GM21528 (cell line): Measurements from ENCODE around the gene LPAR3.
"Not testable (repeated sequence)": the region's sequence is repeated elsewhere in the genome, so short reads cannot be mapped to it uniquely, and the experiment has no call there.

ENCODE experiments used
- ATAC-seq: cut with Tn5 transposase; IDR thresholded peaks from one replicate; pipeline ENCODE4 v1.9.1; 2021; ENCODE audit warnings: mild to moderate bottlenecking, moderate library complexity; ENCODE audit not compliant: unreplicated experiment, low FRiP score

The LPAR3 gene

GRCh38 chr1:84907095-84907827 lies 14.3 kb upstream of the LPAR3 start:
- ATAC-seq: no peak

- not testable (repeated sequence) for ATAC-seq
These were observed 9.7 kb upstream of the LPAR3 start for GRCh38 chr1:84902727-84903126.

GRCh38 chr1:84899969-84900368 lies 7.0 kb upstream of the LPAR3 start:
- ATAC-seq: no peak

GRCh38 chr1:84896279-84896678 lies 3.3 kb upstream of the LPAR3 start:
- ATAC-seq: no peak

GRCh38 chr1:84890566-84890965 lies 2.4 kb downstream of the LPAR3 start:
- ATAC-seq: no peak

- no peak for ATAC-seq
These were observed 3.6 kb downstream of the LPAR3 start for GRCh38 chr1:84889437-84889836.

GRCh38 chr1:84888753-84889152 lies 4.3 kb downstream of the LPAR3 start:
- no peak for ATAC-seq

- no peak for ATAC-seq
These were observed 5.6 kb downstream of the LPAR3 start for GRCh38 chr1:84887261-84887934.

GRCh38 chr1:84885469-84885868 lies 7.5 kb downstream of the LPAR3 start:
- no peak for ATAC-seq

GRCh38 chr1:84884671-84885389 lies 8.2 kb downstream of the LPAR3 start:
- ATAC-seq: no peak

GRCh38 chr1:84883286-84883685 lies 9.7 kb downstream of the LPAR3 start:
- ATAC-seq: no peak

GRCh38 chr1:84877592-84877991 lies 15.4 kb downstream of the LPAR3 start:
- no peak for ATAC-seq

GRCh38 chr1:84876353-84876752 lies 16.7 kb downstream of the LPAR3 start:
- no peak for ATAC-seq

GRCh38 chr1:84873366-84873765 lies 19.6 kb downstream of the LPAR3 start:
- ATAC-seq: no peak

GRCh38 chr1:84872696-84873355 lies 20.2 kb downstream of the LPAR3 start:
- no peak for ATAC-seq

GRCh38 chr1:84871181-84871580 lies 21.8 kb downstream of the LPAR3 start:
- ATAC-seq: no peak

GRCh38 chr1:84870591-84870990 lies 22.4 kb downstream of the LPAR3 start:
- ATAC-seq: no peak

- ATAC-seq: no peak
These were observed 23.3 kb downstream of the LPAR3 start for GRCh38 chr1:84869720-84870119.

- ATAC-seq: peak; percentile 93
These were observed 30.2 kb downstream of the LPAR3 start for GRCh38 chr1:84862810-84863251.

- ATAC-seq: no peak
These were observed 30.9 kb downstream of the LPAR3 start for GRCh38 chr1:84861988-84862644.
